GM10266 (cell line): ENCODE data around the gene C19orf67.
"Not testable (repeated sequence)": the region's sequence is repeated elsewhere in the genome, so short reads cannot be mapped to it uniquely, and the experiment has no call there.

ENCODE experiments used
- DNase-seq: peaks from one replicate; pipeline ENCODE4 v3.0.0; 2012; ENCODE audit errors: extremely low spot score
- TF ChIP-seq, protein P1 (sequence below): IDR thresholded peaks from 2 replicates; pipeline ENCODE4 v1.5.1; 2012; ENCODE audit warnings: mild to moderate bottlenecking, low read depth; ENCODE audit not compliant: control insufficient read depth, insufficient read depth; ENCODE audit errors: missing control alignments

Gene C19orf67

DNA sequence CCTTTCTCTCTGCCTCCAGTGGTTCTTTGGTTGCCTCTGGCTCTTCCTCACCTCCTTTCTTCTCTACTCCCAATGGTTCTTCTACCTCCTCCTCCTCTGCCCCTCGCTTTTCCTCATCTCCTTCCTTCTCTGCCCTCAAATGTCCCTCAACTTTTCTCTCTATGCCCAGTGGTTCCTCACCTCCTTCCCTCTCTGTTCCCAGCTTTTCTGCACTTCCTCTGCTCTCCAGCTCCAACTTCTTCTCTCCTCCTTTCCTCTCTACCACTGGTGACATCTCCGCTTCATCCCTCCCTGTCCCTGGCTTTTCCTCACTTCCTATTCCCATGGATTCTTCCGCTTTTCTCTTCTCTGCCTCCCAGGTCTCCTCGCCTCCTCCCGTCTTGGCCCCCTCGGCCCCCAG lies 31.5 kb downstream of the C19orf67 start:
- no peak for DNase-seq
- TF ChIP-seq, protein P1, sequence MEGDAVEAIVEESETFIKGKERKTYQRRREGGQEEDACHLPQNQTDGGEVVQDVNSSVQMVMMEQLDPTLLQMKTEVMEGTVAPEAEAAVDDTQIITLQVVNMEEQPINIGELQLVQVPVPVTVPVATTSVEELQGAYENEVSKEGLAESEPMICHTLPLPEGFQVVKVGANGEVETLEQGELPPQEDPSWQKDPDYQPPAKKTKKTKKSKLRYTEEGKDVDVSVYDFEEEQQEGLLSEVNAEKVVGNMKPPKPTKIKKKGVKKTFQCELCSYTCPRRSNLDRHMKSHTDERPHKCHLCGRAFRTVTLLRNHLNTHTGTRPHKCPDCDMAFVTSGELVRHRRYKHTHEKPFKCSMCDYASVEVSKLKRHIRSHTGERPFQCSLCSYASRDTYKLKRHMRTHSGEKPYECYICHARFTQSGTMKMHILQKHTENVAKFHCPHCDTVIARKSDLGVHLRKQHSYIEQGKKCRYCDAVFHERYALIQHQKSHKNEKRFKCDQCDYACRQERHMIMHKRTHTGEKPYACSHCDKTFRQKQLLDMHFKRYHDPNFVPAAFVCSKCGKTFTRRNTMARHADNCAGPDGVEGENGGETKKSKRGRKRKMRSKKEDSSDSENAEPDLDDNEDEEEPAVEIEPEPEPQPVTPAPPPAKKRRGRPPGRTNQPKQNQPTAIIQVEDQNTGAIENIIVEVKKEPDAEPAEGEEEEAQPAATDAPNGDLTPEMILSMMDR: no peak

DNA sequence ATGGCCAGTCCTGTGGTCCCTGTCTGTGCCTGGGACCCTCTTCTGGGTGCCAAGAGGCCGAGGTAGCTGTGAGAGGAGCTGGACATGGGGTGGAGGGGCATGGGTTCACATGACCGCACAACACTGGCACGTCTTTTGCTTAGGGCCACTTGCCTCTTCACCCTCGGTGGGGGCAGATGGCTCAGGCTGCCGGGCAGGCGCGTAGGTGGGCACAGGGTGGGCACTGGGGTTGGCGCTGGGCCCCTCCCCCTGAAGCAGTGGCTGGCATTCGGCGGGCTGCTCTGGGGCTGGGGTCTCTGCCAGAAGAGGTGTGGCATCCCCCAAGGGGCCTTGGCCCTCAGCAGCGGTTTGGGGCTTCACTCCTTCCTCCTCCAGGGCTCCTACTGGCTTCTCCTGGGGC lies 32.1 kb downstream of the C19orf67 start:
- TF ChIP-seq, protein P1: no peak
- DNase-seq: no peak

GRCh38 chr19:14053032-14053431 lies 32.6 kb downstream of the C19orf67 start:
- TF ChIP-seq, protein P1: no peak
- DNase-seq: no peak

DNA sequence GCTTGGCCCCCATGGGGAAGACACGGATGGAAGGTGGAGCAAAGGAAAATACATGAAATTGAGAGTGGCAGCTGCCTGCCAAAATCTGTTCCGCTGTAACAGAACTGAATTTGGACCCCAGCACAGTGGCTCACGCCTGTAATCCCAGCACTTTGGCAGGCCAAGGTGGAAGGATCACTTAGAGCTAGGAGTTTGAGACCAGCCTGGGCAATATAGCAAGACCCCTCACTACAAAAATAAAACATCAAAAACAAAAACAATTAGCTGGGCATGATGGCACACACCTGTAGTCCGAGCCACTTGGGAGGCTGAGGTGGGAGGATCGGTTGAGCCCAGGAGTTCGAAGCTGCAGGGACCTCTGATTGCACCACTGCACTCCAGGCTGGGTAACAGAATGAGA lies 33.1 kb downstream of the C19orf67 start:
- no peak for DNase-seq
- TF ChIP-seq, protein P1: no peak

GRCh38 chr19:14051980-14052379 lies 33.6 kb downstream of the C19orf67 start:
- TF ChIP-seq, protein P1: no peak
- no peak for DNase-seq

DNA sequence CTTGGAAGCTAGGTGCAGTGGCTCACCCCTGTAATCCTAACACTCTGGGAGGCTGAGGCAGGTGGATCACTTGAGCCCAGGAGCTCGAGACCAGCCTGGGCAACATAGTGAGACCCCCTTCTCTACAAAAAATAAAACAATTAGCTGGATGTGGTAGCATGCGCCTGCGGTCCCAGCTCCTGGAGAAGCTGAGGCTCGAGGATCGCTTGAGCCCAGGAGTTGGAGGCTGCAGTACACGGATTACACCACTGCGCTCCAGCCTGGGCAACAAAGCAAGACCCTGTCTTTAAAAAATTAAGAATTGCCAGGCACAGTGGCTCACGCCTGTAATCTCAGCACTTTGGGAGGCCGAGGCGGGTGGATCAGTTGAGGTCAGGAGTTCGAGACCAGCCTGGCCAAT lies 34.6 kb downstream of the C19orf67 start:
- DNase-seq: not testable (repeated sequence)

DNA sequence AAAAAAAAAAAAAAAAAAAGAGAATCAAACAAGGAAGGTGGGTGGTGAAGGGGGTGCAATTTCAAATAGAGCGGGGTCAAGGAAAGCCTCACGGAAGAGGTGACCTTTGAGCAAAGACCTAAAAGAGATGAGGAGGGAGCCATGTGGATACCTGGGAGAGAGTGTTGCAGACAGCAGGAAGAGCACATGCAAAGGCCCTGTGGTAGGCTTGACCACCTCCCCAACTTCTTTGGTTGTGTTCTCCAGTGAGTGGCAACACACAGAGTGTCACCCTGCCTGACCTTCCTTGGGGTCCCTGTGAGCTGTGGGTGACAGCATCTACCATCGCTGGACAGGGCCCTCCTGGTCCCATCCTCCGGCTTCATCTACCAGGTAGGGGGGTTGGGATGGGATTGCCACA lies 35.1 kb downstream of the C19orf67 start:
- no peak for DNase-seq
- TF ChIP-seq, protein P1: no peak

DNA sequence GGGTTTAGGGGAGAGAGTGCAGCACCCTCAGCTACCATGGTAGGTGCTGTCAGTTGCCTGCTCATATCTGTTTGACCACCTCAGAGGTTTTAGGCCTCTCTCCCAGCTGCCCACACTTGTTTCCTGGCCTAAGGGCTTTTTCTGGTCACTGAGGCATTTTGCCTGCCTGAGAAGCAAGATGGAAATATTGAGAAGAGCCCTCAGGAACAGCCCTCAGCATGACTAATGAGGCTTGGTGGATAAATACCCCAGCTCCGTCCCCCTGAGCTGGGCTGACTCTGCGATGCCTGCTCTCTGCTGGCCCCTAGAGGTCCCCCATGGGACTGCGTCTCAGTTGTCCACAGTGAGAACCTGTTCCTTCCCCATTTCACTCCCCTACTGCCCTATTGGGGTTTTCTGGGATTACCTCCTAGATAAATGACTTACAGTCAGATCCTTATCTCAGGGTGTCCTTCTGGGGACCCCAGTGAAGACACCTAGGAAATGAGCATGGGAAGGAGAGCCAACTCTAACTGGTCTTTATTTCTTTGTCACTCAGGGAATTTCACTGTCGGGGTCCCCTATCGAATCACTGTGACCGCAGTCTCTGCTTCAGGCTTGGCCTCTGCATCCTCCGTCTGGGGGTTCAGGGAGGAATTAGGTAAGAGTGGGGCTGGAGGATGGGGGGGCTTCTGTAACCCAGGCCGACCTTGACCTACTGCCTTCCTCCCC lies 37.0 kb downstream of the C19orf67 start:
- DNase-seq: peak; percentile 70
- TF ChIP-seq, protein P1: peak; percentile 71

DNA sequence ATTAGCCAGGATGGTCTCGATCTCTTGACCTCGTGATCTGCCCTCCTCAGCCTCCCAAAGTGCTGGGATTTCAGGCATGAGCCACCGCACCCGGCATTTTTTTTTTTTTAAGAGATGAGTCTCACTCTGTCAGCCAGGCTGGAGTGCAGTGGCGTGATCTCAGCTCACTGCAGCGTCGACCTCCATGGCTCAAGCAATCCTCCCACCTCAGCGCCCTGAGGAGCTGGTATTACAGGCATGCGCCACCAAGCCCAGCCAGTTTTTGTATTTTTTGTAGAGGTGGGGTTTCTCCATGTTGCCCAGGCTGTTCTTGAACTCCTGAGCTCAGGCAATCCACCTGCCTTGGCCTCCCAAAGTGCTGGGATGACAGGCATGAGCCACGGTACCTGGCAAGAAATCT lies 37.7 kb downstream of the C19orf67 start:
- DNase-seq: not testable (repeated sequence)
